Measurements from ENCODE around the gene GMDS.

The GMDS gene

GRCh38 chr6:2099870-2100269 is 145.5 kb downstream of the GMDS start:
- DNase-seq (ENCODE audit: low spot score): no peak

DNA sequence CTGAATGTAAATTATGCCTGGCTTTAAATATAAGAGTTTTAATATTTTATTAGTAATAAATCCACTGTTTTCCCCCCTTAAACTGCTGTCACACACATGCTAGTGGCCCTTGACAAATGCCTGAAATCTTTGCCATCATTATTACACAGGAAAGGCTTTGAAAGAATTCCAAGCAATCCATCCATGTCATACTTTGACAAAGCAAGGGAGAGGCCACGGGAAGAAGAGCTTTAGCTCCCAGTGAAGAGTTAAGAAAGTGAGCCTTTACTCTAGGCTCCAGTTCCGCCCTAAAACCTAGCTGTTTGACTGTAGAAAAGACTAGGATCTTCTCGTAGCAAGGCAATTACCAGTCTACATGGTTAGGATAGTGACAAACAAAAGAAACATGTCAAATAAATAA is 147.9 kb downstream of the GMDS start:
- no peak for DNase-seq (ENCODE audit: low spot score)

DNA sequence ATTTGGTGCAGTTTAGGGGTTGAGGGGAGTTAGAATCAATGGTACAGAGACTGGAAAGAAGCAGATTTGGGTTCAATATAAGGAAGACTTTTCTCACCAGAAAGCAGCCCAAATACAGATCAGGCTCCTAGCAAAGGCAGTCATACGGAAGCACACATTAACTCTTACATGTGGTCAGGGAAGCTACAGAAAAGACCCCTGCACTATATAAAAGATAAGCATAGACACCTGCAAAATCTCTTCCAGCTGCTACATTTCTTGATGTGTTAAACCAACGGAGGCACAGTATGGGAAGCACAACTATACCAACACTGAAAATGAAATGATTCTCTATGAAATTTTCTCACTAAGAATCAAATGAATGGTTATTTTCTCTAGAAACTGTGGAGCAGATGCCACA is 150.8 kb downstream of the GMDS start:
- no peak for DNase-seq (ENCODE audit: low spot score)

DNA sequence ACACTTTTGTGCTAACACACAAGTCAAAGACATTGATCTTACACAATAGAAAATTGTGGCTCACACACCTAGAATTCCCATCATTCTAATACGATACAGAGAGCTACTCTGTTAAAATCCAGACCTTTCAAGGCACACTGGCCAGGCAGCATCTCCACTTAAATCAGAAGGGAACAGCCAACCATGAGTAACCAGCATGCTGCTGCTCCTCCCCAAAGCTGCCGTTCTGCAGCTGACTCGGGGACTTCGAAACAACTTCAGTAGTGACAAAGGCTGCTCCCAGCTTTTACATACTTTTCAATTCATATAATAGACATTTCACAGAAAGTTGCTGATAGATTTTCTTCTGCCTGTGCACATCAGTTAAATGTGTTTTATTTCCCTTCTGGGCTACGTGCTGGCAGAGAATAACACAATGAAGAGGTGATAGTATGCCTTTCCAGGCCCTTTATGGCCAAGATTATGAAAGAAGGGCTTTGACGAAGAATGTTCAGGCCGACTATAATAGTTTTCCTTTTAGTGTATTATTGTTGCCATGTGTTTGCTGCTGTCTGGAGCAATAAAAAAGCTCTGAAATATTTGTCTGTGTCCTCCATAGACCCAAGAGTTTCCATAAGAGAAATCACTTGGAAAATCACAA is 159.0 kb downstream of the GMDS start:
- DNase-seq (ENCODE audit: low spot score): no peak

DNA sequence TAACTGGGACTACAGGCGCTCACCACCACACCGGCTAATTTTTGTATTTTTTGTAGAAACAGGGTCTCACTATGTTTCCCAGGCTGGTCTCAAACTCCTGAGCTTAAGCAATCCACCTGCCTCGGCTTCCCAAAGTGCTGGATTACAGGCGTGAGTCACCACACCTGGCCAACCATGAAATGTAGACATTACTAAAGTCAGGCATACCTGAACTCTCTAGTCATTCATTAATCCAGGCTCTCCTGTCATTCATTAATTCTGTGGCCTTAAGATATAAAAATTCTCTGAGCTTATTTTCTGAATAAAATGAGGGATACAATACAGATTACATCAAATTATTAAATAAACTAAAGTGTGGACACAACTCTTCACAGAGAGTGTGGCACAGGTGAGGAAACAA is 159.7 kb downstream of the GMDS start:
- DNase-seq (ENCODE audit: low spot score): no peak

GRCh38 chr6:2081155-2082138 is 164.0 kb downstream of the GMDS start:
- DNase-seq (ENCODE audit: low spot score): no peak

DNA sequence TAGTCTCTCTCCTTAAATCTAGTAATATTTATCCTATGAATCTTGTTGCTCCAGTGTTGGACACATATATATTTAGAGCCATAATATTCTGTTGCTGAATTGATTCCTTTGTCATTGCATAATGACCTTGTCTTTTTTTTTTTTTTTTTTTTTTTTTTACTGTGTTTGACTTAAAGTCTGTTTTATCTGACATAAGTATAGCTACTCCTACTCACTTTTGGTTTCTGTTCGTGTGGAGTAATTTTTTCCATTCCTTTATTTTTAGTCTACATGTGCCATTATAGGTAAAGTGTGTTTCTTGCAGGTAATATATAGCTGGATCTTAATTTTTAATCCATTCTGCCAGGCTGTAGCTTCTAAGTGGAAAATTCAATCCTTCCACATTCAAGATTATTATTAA is 166.5 kb downstream of the GMDS start:
- no peak for DNase-seq (ENCODE audit: low spot score)

GRCh38 chr6:2077826-2078225 is 167.6 kb downstream of the GMDS start:
- no peak for DNase-seq (ENCODE audit: low spot score)

GRCh38 chr6:2073476-2073875 is 171.9 kb downstream of the GMDS start:
- no peak for DNase-seq (ENCODE audit: low spot score)

- DNase-seq (ENCODE audit: low spot score): no peak
Observed at GRCh38 chr6:2072453-2072852, 173.0 kb downstream of the GMDS start.

DNA sequence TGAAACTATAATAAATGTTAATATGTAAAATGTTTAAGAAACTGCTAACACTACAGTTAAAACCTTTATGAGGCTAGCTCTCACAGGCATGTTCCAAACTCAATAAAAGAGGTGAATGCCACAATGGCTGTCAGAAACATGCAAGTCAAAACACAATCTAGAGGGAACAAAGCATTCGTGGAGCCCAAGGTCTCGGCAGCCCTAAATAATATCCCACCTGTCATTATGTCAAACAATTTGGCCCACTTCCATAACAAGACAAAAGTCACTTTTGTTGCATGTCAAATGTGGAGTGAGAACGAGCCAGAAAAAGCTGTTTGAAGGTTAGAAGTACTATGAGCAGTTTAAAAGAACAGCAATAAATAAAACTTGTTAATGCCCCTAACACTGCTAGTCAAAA is 181.9 kb downstream of the GMDS start:
- no peak for DNase-seq (ENCODE audit: low spot score)

- no peak for DNase-seq (ENCODE audit: low spot score)
Observed at GRCh38 chr6:2061880-2062279, 183.5 kb downstream of the GMDS start.

- no peak for DNase-seq (ENCODE audit: low spot score)
Observed at GRCh38 chr6:2055911-2056310, 189.5 kb downstream of the GMDS start.

DNA sequence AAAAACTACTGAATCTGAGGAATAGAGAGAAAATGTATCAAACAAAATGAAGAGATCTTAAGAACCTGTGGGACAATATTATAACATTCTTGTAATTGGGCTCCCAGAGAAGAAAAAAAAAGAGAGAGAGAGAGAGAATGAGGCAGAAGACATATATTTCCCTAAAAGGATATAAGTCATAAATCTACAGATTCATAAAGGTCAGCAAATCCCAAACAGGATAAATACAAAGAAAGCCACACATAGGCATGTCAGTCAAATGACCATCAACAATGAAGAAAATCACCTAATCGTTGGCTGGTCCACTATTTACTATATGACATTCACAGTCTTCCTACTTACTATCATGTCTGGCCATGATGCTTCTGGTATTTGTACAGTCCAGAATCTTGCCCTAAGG is 190.3 kb downstream of the GMDS start:
- no peak for DNase-seq (ENCODE audit: low spot score)

- no peak for DNase-seq (ENCODE audit: low spot score)
Observed at GRCh38 chr6:2054516-2055067, 190.8 kb downstream of the GMDS start.

GRCh38 chr6:2053691-2054090 is 191.7 kb downstream of the GMDS start:
- no peak for DNase-seq (ENCODE audit: low spot score)

GRCh38 chr6:2047855-2048254 is 197.6 kb downstream of the GMDS start:
- DNase-seq (ENCODE audit: low spot score): no peak

GRCh38 chr6:2044192-2044591 is 201.2 kb downstream of the GMDS start:
- DNase-seq (ENCODE audit: low spot score): no peak

- no peak for DNase-seq (ENCODE audit: low spot score)
Observed at GRCh38 chr6:2042956-2043648, 202.3 kb downstream of the GMDS start.

GRCh38 chr6:2038092-2038491 is 207.3 kb downstream of the GMDS start:
- DNase-seq (ENCODE audit: low spot score): no peak

- DNase-seq (ENCODE audit: low spot score): no peak
Observed at GRCh38 chr6:2037237-2037926, 208.0 kb downstream of the GMDS start.

DNA sequence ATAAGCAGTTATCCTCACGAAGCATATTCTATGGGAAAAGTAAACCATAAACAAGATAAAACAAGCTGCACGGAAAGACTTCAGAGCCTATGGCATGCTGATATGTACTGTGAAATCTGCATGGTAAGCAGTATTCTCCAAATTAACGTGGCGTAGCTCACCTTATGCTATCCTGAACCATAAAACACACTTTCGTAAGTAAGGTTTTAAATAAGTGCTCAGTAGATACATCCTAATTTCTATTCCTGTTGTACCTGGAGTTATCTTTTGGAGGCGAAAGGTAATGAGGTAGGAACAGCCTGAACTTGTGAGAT is 208.7 kb downstream of the GMDS start:
- no peak for DNase-seq (ENCODE audit: low spot score)

All from Ammon's horn (tissue), 1 donor.